NCI-H1436 (cell line): ENCODE data around the gene RWDD2A.

ENCODE experiments used
- DNase-seq: peaks from one replicate; lab custom pipeline; 2025; lab: John Stamatoyannopoulos, UW

The RWDD2A gene

DNA sequence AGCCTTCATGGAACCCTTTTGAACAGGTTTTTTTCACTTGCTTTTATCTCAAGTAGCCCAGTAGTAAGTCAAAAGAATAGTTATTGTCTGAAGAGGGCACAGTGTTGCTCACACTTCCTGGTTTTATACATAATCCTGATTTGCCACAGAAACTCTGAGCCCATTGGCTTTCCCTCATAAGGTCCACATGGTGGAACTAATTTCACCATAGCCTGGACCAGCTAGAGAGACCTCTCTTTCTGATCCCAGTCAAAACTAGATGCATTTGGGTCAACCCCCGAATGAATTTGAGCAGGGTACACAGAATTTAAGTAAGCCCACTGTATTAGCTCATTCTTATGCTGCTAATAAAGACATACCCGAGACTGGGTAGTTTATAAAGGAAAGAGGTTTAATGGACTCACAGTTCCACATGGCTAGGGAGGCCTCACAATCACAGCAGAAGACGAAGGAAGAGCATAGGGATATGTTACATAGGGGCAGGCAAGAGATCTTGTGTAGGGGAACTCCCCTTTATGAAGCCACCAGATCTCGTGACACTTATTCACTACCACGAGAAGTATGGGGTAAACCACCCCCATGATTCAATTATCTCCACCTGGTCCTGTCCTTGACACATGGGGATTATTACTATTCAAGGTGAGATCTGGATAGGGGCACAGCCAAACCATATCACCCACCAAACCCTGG lies 6.2 kb downstream of the RWDD2A start:
- no peak for DNase-seq

GRCh38 chr6:83199863-83200225 lies 6.7 kb downstream of the RWDD2A start:
- no peak for DNase-seq

DNA sequence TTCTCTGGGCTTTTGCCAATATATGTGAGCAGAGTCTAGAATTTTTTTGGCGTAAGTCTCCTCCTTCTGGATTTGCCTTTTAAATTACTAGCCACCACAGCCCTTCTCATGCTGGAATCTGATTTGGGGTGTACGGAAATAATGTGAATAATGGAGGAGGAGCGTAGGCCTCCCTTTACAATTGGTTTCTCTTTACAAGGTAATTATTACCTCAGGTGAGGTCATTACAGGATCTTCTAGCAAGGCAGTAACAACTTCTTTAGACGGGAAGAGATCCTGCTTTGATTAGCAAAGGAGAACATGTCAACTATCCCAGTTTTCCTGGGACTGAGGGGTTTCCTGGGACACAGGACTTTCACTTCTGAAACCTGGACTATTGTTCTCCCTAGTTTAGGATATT lies 8.9 kb downstream of the RWDD2A start:
- no peak for DNase-seq

DNA sequence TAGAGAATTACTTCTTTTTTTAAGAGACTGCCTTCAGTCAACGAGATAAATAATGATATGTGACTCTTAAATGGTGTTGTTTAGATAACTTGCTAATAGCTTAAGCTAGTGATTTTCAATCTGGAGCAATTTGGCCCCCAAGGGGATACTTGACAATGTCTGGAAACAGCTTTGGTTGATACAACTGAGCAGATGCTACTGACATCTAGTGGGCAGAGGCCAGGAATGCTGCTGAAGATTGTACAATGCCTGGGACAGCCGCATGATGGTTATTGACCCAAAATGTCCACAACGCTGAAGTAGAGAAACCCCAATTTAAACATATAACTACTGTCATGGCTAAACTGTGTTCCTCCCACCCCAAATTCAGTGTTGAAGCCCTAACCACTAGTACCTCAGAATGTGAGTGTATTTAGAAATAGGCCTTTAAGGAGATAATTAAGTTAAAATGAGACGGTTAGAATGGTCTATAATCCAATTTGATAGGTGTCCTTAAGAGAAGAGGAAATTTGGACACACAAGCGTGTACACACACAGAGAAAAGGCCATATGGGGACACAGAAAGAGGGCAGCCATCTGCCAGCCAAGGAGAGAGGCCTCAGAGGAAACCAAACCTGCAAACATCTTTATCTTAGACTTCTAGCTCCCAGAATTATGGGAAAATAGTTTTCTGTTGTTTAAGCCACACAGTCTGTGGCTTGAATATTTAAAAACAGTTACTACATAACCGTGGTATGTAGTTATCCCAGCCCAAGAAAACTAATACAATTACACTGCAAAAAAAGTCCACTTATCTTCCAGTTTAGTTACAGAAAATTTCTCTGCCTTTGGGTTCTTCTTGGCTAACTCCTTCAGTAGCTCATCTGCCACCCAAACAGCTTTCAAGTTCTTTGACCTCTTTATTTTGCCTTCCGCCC lies 22.2 kb downstream of the RWDD2A start:
- DNase-seq: peak; percentile 85

DNA sequence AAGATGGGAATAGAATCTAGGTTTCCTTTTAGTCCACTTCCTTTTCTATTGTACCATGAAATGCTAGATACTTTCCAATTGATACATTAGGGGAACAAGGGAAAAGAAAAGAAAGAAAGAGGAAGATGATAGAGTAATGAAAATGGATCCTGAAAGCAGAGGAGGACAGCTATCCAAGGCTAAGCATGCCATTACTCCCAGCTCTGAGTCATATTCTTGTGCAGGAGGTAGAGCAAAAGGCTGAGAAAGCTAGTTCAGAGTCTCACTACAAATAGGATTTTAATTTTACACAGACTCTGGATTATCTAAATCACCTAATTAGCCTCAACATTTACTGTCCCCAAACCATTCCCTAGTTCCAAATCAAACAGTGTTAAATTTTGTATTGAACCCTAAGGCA lies 23.6 kb downstream of the RWDD2A start:
- DNase-seq: no peak

- DNase-seq: no peak
Observed at GRCh38 chr6:83218646-83219045, 25.5 kb downstream of the RWDD2A start.

DNA sequence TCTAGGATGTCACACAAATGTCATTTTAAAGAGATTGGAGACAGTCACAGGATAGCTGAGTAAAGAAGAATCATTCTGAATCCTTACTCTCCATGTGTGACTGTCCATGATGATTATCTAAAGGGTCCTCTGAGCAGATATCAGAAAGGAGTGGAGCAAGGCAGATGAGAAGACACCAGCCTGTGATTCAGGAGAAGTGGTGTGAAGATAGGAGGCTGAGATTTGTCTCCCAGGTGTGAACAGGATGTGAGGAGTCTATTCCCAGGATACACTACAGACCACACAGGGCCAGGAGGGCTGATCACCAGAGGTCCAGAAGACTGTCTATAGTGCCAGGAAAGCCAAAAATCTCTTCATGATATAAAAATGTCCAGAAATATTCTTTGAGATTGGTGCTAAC lies 27.0 kb downstream of the RWDD2A start:
- DNase-seq: no peak

- DNase-seq: no peak
Observed at GRCh38 chr6:83221276-83221675, 28.1 kb downstream of the RWDD2A start.

- peak; percentile 13 for DNase-seq
Observed at GRCh38 chr6:83221889-83222479, 28.8 kb downstream of the RWDD2A start.

DNA sequence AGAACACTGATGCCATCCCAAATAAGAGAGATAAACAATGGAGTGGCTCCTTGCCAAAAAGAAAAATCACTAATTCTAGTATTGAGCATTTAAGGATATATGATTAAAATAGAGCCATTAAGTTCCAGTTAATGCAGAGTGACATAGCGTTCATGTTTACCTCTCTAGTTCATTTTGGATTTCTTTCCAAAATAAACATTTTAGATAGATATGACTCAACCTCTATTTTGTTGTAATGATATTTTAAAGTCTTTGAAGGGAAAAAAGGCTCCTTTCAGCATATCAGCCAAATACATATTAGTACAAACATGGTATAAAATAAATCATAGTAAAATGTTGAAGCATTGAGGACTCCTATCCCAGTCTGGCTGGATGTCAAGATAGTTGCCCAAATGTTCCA lies 33.4 kb downstream of the RWDD2A start:
- no peak for DNase-seq

DNA sequence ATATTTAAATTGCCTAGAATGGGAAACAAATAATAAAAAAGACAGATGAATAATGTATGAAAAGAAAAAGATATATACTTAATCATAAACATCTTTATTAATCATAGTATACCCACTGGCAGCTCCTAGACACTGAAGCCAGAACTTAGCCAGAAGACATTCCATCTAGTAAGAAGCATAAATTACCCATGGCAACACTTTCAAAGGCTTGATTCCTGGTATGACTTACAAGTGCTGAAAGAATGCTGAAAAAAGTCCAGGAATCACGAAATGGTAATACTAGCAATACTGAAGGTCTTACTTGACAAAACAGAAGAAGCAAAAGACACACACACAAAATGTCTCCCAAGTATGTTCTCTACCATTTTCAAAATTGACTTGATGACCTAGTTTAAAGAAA lies 38.0 kb downstream of the RWDD2A start:
- no peak for DNase-seq

DNA sequence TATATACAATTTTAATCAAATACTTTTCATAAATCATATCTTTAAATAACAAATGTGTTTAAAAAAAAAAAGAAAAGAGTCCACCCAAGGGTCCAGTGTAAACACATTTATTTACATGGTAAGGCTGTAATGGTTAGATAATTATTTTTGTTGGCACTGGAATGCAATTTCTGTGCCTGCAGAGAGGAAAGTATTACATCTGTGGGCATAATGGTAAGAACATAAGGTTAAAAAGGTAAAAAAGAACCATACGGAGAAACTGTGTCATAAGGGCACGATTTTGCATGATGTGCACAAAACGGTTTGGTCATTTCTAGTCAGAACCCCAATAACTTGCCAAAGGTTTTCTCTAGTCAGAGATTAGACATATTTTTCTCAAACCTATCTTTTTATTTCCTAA lies 54.3 kb downstream of the RWDD2A start:
- no peak for DNase-seq
